GM06990 (cell line): Measurements from ENCODE around the gene CLIC5.

ENCODE experiments used
- DNase-seq: peaks from one replicate; pipeline ENCODE4 v3.0.0-alpha.2; 2011; ENCODE audit not compliant: insufficient read length; ENCODE audit errors: extremely low read depth
- H3K27me3 ChIP-seq: replicated peaks from 2 replicates; pipeline ENCODE4 v1.6.0; 2011; ENCODE audit warnings: low read length; ENCODE audit not compliant: control insufficient read depth, insufficient read depth
- H3K36me3 ChIP-seq: 2 replicates; pipeline ENCODE4 v1.5.1; 2011; ENCODE audit warnings: low read length; ENCODE audit not compliant: control insufficient read depth, insufficient read depth
- H3K4me3 ChIP-seq: replicated peaks from 2 replicates; pipeline ENCODE4 v1.5.1; 2011; ENCODE audit warnings: low read depth, mild to moderate bottlenecking, control low read depth, low read length
- TF ChIP-seq, protein P1 (sequence below): IDR thresholded peaks from 2 replicates; pipeline ENCODE4 v1.5.1; 2011; ENCODE audit warnings: low read length, control low read depth, mild to moderate bottlenecking, inconsistent platforms; ENCODE audit not compliant: insufficient read depth, poor library complexity, severe bottlenecking

The CLIC5 gene

DNA sequence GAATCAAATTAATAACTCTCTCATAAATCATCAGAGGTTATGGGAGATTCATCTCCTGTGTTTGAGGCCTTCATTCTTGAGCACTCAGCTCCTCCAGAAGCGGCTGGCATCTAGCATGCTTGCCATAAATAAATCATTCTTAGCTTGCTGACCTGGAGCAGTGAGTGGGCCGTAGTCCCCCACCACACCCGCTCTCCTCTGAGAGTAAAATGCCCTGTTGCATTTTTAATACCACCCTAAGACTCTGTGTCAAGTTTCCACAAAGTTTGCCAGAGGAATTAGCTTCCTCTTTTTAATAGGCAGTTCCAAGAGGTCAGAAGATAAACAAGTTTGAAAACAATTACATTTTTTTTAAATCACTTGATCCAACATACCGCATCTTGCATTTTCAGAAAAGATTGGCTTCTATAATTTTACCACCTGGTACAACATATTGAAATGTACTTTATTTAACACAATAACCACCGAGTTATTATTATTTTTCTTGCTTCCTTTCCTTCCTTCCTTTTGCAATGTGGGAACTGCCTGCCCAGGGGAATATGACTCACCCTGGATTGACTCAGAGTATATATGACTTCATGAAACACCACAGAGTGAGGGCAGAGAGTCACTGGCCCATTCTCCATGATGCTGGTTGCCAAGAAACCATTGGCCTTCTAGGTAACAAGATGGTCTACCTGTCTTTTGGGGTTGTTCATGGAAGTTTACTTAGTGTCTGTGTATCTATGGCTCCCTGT lies 29.4 kb upstream of the CLIC5 start:
- H3K27me3 ChIP-seq, result no peaks in the 10 kb centered on the region
- no peaks in the 10 kb centered on the region for H3K36me3 ChIP-seq
- no peak for DNase-seq
- no peak overlapping the region for H3K4me3 ChIP-seq
- TF ChIP-seq, protein P1, sequence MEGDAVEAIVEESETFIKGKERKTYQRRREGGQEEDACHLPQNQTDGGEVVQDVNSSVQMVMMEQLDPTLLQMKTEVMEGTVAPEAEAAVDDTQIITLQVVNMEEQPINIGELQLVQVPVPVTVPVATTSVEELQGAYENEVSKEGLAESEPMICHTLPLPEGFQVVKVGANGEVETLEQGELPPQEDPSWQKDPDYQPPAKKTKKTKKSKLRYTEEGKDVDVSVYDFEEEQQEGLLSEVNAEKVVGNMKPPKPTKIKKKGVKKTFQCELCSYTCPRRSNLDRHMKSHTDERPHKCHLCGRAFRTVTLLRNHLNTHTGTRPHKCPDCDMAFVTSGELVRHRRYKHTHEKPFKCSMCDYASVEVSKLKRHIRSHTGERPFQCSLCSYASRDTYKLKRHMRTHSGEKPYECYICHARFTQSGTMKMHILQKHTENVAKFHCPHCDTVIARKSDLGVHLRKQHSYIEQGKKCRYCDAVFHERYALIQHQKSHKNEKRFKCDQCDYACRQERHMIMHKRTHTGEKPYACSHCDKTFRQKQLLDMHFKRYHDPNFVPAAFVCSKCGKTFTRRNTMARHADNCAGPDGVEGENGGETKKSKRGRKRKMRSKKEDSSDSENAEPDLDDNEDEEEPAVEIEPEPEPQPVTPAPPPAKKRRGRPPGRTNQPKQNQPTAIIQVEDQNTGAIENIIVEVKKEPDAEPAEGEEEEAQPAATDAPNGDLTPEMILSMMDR, result no peak

DNA sequence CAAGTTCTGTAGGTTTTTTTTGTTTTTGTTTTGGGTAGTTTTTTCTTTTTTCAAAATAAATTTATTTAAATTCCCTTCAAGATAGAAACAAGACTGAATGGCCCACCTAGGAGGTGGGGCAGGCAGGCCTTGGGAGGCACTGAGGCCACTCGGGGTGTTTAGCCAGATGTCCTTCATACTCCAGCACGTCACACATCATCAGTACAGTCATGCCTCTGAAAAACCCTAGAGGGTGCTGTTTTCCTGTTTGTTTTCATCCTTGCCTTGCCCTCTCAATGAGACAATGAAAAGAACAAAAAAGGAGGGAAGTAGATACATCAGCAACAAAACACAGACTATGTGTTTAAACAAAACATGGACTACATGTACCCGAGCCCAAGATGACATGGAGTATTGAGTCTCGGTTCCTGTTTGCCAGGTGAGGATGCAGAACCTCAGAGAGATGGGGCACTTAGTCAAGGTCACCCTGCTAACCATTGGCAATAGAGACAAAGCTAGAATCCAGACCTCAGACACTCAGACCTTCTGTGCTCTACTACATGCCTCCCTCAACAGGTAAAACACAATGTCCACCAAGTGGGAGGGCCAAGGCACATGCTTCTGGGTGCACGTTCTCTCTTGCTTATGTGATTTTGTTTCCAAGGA lies 26.8 kb upstream of the CLIC5 start:
- no peaks in the 10 kb centered on the region for H3K36me3 ChIP-seq
- H3K4me3 ChIP-seq, result no peak overlapping the region
- no peaks in the 10 kb centered on the region; the same call in 1 of the 2 replicates for H3K27me3 ChIP-seq
- peak; percentile 9 for DNase-seq
- TF ChIP-seq, protein P1, result peak; percentile 54

DNA sequence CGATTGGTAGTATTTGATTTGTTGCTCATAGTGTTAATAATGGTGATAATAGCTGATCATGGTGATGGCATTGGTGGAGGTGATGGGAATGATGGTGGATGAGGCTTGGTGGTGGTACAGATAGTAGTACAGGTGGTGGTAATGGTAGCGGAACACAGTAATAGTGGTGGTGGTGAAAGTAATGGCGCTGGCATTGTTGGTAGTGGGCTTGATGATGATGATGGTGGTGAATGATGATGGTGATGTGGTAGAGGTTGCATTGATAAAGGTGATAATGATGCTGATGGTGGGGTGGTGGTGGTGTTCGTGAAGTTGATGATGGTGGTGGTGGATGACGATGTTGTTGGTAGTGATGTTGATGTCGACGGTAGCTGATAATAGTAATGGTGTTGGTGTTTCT lies 24.6 kb upstream of the CLIC5 start:
- TF ChIP-seq, protein P1, result no peak
- DNase-seq, result no peak
- Histone ChIP-seq H3K36me3 (no peaks in the 10 kb centered on the region), H3K4me3 (no peak overlapping the region), H3K27me3 (no peaks in the 10 kb centered on the region; the same call in 1 of the 2 replicates)

DNA sequence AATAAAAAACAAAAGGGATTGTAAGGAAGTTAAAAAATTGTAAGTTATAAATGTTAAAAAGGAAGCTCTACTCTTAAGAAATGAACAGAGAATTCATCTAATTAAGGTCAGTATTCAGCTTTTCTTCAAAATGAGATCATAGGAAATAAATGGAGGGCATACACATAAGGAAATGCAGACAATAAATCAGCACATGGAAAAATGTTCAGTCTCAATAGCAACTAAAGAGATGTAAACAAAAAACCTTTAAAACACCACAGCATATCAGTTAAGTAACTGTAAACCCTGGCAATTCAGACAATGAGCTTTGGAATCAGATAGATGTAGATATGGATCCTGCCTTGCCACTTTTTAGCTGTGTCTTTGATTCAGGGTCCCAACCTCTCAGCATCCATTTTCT lies 24.0 kb upstream of the CLIC5 start:
- no peaks in the 10 kb centered on the region for H3K36me3 ChIP-seq
- no peak overlapping the region for H3K4me3 ChIP-seq
- no peak for DNase-seq
- TF ChIP-seq, protein P1, result no peak
- no peaks in the 10 kb centered on the region; the same call in 1 of the 2 replicates for H3K27me3 ChIP-seq

DNA sequence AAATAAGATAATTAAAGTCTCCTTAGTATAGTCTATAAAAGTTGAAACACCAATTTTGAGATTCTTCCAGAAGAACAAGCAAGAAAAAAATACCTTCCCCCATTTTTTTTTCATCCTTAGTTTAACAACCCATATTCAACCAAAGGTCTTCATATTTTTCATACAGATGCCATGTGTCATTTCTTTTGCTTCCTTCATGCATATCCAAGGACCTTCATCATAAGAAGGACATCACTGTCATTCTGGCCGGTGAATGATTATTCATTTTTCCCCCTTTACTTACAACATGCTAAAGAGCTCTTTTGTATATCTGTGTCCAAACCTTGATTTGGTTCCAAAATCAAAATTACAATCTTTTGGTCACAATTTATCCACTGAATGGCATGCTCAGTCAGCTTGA lies 21.3 kb upstream of the CLIC5 start:
- no peak for DNase-seq
- TF ChIP-seq, protein P1, result no peak
- H3K27me3 ChIP-seq, result no peaks in the 10 kb centered on the region; the same call in 1 of the 2 replicates
- H3K36me3 ChIP-seq, result no peaks in the 10 kb centered on the region
- no peak overlapping the region for H3K4me3 ChIP-seq
